Peyer's patch (tissue), 4 donors: ENCODE measurements around the gene CDK10. TPM values are rescaled to one million over a fixed set of nuclear protein-coding genes. Genes with fewer than 3 reads are reported as not detected.

ENCODE experiments used
- DNase-seq, 3 donors: peaks; one replicate each; pipeline ENCODE4 v3.0.0-alpha.2; 2017 to 2019
- H3K27ac ChIP-seq, 4 donors: fragments of 200-600 bp; sonication (generic); one replicate each; pipeline ENCODE4 v1.5.1; 2016 to 2019
- H3K27me3 ChIP-seq, 2 donors: fragments of 200-600 bp; sonication (generic); one replicate each; pipeline ENCODE4 v1.5.1; 2019
- H3K36me3 ChIP-seq, 3 donors: fragments of 200-600 bp; sonication (generic); one replicate each; pipeline ENCODE4 v1.5.1; 2016 to 2019
- H3K4me1 ChIP-seq, 4 donors: fragments of 200-600 bp; sonication (generic); one replicate each; pipeline ENCODE4 v1.5.1; 2016 to 2019
- H3K4me3 ChIP-seq, 4 donors: fragments of 200-600 bp; sonication (generic); 1 replicate in 3 of 4; 2 replicates in 1 of 4; pipeline ENCODE4 v1.5.1; 2016 to 2019; ENCODE audit warnings: mild to moderate bottlenecking in 1 of 4
- H3K9me3 ChIP-seq, 4 donors: fragments of 200-600 bp; sonication (generic); one replicate each; pipeline ENCODE4 v1.5.1; 2016 to 2019; ENCODE audit warnings: mild to moderate bottlenecking in 1 of 4
- POLR2A ChIP-seq, 2 donors: fragments of 450-650 bp; IDR thresholded peaks; one replicate each; pipeline ENCODE4 v1.5.1; 2017; ENCODE audit warnings: antibody characterized with exemption in 2 of 2, mild to moderate bottlenecking in 2 of 2, moderate library complexity in 2 of 2
- total RNA-seq, 4 donors: library from RNA; depleted of rRNA; stranded (reverse); fragments of >200 nt; gene quantifications; one replicate each; pipeline ENCODE4 v1.1.0, GENCODE V29; 2016
- TF ChIP-seq, protein P1 (sequence below), 6 experiments: fragments of 450-650 bp in 4 of 6; fragments of 200-600 bp in 2 of 6; sonication (generic) in 1 of 6; IDR thresholded peaks; one replicate each; pipeline ENCODE4 v1.5.1; 2017 to 2019; ENCODE audit warnings: antibody characterized with exemption in 6 of 6, mild to moderate bottlenecking in 3 of 6, moderate library complexity in 1 of 6

The CDK10 gene
- total RNA-seq, 4 donors from 2014 or later = 97.9 to 198 (median 158) TPM

GRCh38 chr16:89729863-89730593, 43.5 kb downstream of the CDK10 start:
- no peak for TF ChIP-seq POLR2A (IDR thresholded peaks at IDR 0.05)
- TF ChIP-seq, protein P1, sequence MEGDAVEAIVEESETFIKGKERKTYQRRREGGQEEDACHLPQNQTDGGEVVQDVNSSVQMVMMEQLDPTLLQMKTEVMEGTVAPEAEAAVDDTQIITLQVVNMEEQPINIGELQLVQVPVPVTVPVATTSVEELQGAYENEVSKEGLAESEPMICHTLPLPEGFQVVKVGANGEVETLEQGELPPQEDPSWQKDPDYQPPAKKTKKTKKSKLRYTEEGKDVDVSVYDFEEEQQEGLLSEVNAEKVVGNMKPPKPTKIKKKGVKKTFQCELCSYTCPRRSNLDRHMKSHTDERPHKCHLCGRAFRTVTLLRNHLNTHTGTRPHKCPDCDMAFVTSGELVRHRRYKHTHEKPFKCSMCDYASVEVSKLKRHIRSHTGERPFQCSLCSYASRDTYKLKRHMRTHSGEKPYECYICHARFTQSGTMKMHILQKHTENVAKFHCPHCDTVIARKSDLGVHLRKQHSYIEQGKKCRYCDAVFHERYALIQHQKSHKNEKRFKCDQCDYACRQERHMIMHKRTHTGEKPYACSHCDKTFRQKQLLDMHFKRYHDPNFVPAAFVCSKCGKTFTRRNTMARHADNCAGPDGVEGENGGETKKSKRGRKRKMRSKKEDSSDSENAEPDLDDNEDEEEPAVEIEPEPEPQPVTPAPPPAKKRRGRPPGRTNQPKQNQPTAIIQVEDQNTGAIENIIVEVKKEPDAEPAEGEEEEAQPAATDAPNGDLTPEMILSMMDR (IDR thresholded peaks at IDR 0.05) = no peak
- DNase-seq = no peak
- peaks cover 0 to 5% (median under 1%) of the 10 kb centered on the region in 4 donors for H3K4me1 ChIP-seq
- H3K27ac ChIP-seq = no peak overlapping the region
- no peak overlapping the region for H3K4me3 ChIP-seq
- no peaks in the 10 kb centered on the region for H3K27me3 ChIP-seq
- peaks cover 0 to 96% (median 0%) of the 10 kb centered on the region in 3 donors for H3K36me3 ChIP-seq
- H3K9me3 ChIP-seq = no peaks in the 10 kb centered on the region

- H3K9me3 ChIP-seq = no peaks in the 10 kb centered on the region
- no peak overlapping the region for H3K4me3 ChIP-seq
- H3K27ac ChIP-seq = no peak overlapping the region
- peaks cover 0 to 96% (median 0%) of the 10 kb centered on the region in 3 donors for H3K36me3 ChIP-seq
- peaks cover 0 to 5% (median 0%) of the 10 kb centered on the region in 4 donors for H3K4me1 ChIP-seq
- TF ChIP-seq POLR2A (IDR thresholded peaks at IDR 0.05) = no peak
- TF ChIP-seq, protein P1 (IDR thresholded peaks at IDR 0.05) = no peak
- no peaks in the 10 kb centered on the region for H3K27me3 ChIP-seq
- DNase-seq = no peak
These were observed 44.2 kb downstream of the CDK10 start for GRCh38 chr16:89730610-89731234.

DNA sequence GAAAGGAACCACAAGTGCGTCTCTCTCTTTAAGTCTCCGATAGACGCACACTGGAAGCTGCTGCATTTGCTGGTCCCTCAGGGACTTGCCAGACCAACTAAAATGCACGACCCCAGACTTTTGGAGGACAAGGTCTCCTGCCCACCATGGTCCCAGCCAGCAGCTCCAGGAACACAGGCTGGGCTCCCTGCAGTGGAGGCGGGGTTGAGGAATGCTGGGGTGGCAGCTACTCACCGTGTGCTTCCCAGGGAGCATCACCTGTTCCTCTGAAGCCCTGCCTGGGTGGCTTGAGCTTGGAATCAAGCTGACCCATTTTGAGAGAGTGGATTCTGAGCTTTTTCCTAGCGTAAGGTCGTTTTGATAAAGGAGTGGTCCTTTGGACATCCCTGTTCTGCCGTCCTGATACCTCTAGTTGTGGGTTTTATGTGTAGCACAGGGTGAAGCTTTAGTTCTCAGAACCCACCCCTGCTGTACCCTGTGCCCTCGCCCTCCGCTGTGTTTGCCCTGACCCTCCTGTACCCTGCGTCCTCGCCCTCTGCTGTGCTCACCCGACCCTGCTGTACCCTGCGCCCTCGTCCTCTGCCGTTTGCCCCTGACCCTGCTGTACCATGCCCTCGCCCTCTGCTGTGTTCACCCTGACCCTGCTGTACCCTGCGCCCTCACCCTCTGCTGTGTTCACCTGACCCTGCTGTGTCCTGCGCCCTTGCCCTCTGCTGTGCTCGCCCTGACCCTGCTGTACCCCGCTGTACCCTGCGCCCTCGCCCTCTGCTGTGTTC, 45.8 kb downstream of the CDK10 start:
- Histone ChIP-seq H3K36me3 (peaks cover 0 to 96% (median 0%) of the 10 kb centered on the region in 3 donors), H3K27ac (no peak overlapping the region), H3K4me3 (no peak overlapping the region), H3K4me1 (peaks cover 0 to 5% (median 0%) of the 10 kb centered on the region in 4 donors), H3K27me3 (no peaks in the 10 kb centered on the region), H3K9me3 (no peaks in the 10 kb centered on the region)
- TF ChIP-seq POLR2A (IDR thresholded peaks at IDR 0.05) = no peak
- TF ChIP-seq, protein P1 (IDR thresholded peaks at IDR 0.05) = no peak
- DNase-seq = no peak

- no peak overlapping the region for H3K4me3 ChIP-seq
- DNase-seq = no peak
- H3K27ac ChIP-seq = no peak overlapping the region
- TF ChIP-seq, protein P1 (IDR thresholded peaks at IDR 0.05) = no peak
- no peak for TF ChIP-seq POLR2A (IDR thresholded peaks at IDR 0.05)
- H3K36me3 ChIP-seq = peaks cover 0 to 96% (median 0%) of the 10 kb centered on the region in 3 donors
- H3K4me1 ChIP-seq = peaks cover 0 to 5% (median 2%) of the 10 kb centered on the region in 4 donors
- H3K9me3 ChIP-seq = no peaks in the 10 kb centered on the region
- H3K27me3 ChIP-seq = no peaks in the 10 kb centered on the region
These were observed 46.4 kb downstream of the CDK10 start for GRCh38 chr16:89732918-89733242.

DNA sequence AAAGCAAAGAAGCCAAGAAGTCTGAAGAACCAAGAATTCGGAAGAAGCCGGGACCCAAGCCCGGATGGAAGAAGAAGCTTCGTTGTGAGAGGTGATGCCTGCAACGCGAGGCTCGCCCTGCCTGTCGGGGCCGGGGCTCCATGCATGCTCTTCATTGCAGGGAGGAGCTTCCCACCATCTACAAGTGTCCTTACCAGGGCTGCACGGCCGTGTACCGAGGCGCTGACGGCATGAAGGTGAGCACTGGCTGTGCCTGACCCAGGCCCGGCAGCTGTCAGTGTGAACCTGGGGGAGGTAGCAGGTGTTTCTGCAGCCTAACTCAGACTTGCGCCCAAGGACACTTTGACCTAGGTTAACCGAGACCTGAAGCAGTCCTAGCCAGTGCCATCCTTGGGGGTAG, 46.8 kb downstream of the CDK10 start:
- TF ChIP-seq POLR2A (IDR thresholded peaks at IDR 0.05) = no peak
- TF ChIP-seq, protein P1 (IDR thresholded peaks at IDR 0.05) = no peak
- peaks cover 0 to 97% (median 0%) of the 10 kb centered on the region in 3 donors for H3K36me3 ChIP-seq
- no peaks in the 10 kb centered on the region for H3K9me3 ChIP-seq
- DNase-seq = no peak
- H3K4me3 ChIP-seq = no peak overlapping the region
- H3K27ac ChIP-seq = no peak overlapping the region
- no peaks in the 10 kb centered on the region for H3K27me3 ChIP-seq
- H3K4me1 ChIP-seq = peaks cover 0 to 5% (median 2%) of the 10 kb centered on the region in 4 donors
